ENCODE measurements around the gene FPR3.
"Not testable (repeated sequence)": the region's sequence is repeated elsewhere in the genome, so short reads cannot be mapped to it uniquely, and the experiment has no call there.

The FPR3 gene

DNA sequence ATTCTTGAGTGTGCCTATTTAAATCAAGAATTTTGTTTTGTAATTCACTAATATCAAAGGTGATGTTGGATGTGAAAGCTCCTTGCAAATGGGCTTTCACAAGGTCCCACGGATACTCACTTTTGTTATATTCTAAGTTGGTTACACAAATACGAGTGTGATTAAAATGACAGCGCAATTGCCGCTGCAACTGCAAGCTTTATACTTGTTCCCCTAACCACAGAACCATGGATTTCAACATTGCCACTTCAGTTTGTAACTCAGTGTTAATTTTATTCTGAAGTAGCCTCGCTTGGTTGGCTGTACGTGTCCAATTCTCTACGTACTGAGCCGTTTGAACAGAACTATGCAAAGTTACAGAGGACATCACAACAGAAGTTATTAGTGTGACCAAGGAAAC is 10.4 kb downstream of the FPR3 start:
- not testable (repeated sequence) for FAIRE-seq; DNase-seq (ENCODE audit: insufficient read length, low spot score)

DNA sequence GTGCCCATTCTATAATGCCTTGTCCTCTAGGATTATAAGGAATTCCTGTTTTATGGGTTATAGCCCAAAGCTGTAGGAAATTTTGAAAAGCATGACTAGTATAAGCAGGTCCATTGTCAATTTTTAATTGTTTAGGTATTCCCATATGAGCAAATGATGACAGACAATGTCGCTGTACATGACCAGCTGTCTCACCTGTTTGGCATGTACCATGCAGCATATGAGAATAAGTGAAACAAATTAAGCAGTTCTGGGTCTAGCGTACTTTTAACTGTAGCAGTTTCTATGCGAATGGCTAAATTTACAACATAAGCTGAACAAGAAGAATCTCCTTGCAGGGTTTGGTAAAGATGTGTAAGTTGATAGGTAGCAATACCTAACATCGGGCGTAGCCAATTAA is 11.6 kb downstream of the FPR3 start:
- DNase-seq (ENCODE audit: insufficient read length, low spot score); FAIRE-seq: not testable (repeated sequence)

DNA sequence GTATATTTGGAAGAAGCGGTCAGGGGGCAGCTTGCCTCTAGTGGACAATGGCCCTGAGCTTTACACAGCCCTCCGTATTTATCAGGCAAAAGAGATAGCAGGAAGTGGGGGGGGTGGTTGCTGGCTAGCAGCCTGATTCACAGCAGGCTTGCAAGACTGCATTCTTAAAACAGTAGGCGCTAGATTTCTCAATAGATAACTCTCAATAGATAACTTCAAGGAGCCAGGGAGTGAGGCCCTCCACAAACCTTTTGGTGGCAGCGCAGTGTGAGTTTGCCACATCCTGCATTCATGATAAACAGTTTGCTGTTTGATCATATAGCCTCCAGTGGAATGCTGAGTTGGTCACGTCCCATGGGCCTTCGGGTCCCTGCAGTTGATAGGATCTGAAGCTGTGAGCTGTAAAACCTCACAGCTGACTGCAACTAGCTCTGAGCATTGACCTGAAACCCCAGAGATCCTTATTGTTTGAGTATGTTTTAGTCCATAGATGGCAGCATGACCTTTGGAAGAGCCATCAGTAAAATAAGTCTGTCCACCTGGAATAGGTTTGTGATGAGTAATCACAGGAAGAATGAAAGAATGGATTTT is 12.2 kb downstream of the FPR3 start:
- DNase-seq (ENCODE audit: insufficient read length, low spot score) (no peak), FAIRE-seq (no peak)

DNA sequence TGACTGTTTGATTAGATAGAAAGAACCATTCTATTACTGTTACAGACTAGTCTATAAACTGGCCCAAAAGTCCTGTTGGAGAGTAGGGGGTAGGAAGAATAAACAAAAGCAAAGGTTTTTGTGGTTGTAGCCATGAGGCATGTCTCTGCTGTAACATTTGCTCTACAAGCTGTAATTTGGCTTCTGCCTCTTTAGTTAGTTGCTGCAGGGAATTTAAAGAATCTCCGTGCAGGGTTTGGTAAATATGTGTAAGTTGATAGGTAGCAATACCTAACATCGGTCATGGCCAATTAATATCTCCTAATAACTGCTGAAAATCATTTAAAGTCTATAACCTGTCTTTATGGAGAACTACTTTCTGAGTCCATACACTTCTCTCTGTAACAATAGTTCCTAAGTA is 13.0 kb downstream of the FPR3 start:
- FAIRE-seq (no peak), DNase-seq (ENCODE audit: insufficient read length, low spot score) (no peak)

DNA sequence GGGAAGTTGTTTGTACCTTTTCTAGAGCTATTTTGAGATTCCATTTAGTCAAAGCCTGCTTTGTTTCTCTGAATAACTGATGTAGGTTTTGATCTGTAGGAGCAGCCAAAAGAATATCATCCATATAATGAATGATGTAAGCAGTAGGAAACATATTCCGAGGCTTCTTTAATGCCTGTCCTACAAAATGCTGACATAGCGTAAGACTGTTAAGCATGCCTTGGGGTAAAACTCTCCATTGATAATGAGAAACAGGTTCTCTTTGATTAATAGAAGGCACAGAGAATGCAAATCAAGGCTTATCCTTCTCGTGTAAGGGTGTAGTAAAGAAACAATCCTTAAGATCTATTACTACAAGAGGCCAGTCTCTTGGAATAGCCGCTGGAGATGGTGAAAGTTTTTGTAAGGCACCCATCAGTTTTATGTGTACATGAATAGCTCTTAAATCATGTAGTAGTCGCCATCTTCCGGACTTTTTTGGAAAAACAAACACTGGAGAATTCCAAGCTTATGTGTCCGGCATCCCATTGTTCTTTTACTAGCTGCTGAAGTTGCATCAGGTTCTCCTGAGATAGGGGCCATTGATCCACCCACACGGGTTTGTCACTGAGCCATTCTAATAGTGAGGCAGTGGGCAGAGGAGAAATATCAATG is 13.5 kb downstream of the FPR3 start:
- DNase-seq (ENCODE audit: insufficient read length, low spot score) (no peak), FAIRE-seq (no peak)

DNA sequence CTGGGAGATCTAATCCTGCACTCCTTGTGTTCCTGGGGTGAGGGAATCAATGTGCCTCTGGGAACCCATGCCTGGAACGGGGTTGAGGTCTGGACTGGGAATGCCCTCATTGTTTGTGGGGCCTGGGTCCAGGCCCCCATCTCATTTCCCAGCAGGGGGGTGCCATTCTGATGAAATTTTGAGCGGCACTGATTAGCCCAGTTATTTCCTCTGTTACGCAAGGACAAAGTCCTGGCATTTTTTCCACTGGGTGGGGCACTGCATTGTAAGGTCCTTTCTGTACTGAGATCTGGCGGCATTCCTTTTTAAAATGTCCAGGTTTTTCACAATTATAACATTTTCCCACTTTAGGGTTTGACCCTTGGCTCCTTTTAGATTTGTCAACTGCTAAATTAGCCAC is 14.8 kb downstream of the FPR3 start:
- DNase-seq (ENCODE audit: insufficient read length, low spot score) (no peak), FAIRE-seq (no peak)

DNA sequence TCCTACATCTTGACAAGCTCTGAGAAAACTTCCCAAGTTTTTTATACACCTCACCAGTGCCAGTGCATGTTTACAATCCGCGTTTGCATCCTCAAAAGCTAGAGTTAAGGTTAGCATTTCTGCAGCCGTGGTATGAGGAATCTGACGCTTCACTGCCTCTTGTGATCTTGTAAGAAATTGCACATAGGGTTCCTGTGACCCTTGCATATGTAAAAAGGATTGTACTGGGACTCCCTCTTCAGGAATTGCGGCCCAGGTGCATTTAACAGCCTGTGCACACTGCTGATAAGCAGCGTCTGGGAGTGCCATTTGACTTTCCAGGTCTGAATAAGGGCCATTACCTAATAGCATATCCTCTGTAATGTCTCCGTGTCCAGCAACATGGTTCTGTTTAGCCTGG is 15.3 kb downstream of the FPR3 start:
- DNase-seq (ENCODE audit: insufficient read length, low spot score) (no peak), FAIRE-seq (no peak)

DNA sequence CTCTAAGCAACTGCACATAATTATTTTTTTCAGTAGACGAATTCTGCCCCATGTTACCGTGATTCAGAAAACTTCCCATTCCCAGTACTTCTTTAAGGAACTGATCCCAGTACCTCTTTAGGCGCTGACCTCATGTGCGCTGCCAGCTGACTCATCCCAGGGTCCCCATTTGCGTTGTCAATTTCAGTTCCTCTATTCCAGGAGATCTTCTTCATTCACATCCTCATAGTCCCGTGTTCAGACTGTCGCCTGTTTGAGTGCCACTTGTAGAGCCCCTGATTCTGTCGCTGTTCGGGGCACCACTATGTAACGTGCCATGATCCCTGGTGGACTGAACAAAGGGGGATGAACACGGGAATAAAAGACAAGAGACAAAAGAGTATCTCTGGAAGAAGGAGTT is 16.4 kb downstream of the FPR3 start:
- DNase-seq (ENCODE audit: insufficient read length, low spot score), result no peak
- FAIRE-seq, result no peak

DNA sequence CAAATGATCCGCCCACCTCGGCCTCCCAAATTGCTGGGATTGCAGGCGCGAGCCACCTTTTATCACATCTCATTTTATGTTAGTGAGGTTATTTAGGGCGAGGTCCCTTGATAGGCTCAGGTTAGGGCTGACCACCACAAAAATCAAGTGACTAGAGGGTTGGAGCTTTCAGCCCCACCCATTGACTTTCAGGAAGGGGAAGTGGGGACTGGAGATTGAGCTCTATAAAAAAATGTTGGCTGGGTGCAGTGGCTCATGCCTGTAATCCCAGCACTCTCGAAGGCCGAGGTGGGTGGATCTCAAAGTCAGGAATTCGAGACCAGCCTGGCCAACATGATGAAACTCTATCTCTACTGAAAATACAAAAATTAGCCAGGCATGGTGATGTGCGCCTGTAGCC is 20.1 kb downstream of the FPR3 start:
- DNase-seq (ENCODE audit: insufficient read length, low spot score) (no peak), FAIRE-seq (no peak)

DNA sequence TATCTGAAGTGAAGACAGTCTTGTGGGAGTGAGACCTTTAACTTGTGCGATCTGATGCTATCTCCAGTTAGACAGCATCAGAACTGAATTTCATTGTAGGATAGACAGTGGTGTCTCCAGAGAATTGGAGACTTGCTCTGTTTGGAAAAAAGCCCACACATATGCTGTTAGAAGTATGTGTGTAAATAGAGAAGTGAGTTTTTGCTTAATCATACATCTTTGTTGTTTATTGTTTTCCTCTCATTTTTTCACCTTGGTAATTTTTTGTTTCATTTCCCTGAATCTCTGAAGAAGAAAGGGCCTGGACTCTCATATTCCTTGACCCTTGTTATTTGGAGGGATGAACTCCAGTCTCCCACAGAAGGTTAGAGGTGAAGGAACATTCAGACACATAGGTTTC is 21.8 kb downstream of the FPR3 start:
- FAIRE-seq, result no peak
- no peak for DNase-seq (ENCODE audit: insufficient read length, low spot score)

DNA sequence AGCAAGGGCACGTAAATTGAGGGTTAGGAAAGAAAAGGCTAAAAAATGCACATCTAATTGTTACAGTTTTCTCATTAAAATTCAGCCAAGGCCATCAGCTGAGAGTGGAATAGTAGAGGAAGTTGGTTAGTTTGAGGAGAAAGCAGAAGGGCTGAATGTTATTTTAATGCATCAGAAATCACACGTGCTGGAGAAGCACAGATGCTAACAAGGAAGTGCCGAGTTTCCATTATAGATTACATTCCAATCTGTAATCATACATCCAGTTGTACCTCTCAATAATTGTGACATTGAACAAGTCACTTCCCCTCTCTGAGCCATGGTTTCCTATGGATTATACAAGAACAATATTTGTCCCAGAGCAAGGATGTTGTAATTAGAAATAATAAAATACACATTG is 25.1 kb downstream of the FPR3 start:
- FAIRE-seq, result no peak
- DNase-seq (ENCODE audit: insufficient read length, low spot score), result no peak

DNA sequence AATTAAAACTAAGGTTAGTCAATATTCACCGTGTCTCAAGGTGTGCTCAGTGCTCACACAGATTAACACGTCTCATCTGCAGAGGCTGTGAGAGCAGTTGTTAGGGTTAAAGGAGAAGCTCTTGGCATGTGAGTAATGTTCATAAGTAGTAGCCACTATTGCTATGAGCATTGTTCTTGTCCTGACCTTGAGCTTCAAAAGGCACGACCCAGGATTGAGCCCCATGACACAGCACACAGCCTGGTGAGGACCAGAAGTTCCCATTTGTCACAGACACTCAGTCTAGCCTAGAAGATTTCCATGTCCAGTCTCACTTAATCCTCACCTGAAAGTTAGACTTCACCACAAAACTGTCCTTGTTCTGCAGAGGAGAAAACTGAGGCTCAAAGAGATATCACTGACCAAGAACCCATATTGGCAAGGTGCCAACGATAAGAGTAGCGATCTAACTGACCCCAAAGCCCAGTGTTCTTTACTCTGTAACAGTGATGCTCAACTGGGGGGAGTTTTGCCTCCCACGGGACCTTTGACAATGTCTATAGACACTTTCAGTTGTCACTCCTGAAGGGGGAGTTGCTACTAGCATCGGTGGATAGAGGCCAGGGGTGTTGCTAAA is 26.0 kb downstream of the FPR3 start:
- DNase-seq (ENCODE audit: insufficient read length, low spot score) (no peak), FAIRE-seq (no peak)

DNA sequence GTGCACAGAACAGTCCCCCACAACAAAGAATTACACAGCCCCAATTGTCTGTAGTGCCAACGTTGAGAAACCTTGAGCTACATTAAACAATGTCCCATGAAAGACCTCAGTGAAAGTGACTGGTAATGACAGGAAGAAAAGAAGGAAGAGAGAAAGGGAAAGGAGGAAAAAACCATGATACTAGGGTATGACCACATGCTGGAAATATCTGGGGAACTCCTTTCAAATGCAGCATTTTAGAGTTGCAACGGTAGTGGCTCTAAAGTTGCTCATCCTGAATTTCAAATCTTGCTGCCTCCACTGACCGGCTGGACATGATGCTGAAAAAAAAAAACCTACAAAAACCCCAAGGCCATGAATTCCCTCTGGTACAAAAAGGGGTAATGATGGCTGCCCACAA is 26.5 kb downstream of the FPR3 start:
- FAIRE-seq (no peak), DNase-seq (ENCODE audit: insufficient read length, low spot score) (no peak)

DNA sequence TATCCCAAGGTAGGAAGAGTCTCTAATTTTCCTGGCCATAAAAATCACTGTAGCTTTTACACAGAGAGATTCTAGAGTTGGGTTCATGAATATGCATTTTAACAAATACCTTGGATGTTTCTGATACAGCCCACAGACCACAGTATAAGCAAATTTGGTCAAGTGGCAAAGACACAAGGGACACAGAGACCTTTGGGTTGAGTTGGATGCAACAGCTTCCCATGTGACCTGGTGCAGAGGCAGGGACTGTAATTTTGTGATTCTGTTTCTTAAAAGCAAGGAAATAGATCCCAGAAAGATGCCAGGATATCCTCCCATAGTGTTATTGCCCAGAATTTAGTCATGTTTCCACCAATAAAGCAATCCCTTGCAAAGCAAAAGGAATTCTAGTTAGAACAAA is 27.0 kb downstream of the FPR3 start:
- FAIRE-seq (no peak), DNase-seq (ENCODE audit: insufficient read length, low spot score) (no peak)

DNA sequence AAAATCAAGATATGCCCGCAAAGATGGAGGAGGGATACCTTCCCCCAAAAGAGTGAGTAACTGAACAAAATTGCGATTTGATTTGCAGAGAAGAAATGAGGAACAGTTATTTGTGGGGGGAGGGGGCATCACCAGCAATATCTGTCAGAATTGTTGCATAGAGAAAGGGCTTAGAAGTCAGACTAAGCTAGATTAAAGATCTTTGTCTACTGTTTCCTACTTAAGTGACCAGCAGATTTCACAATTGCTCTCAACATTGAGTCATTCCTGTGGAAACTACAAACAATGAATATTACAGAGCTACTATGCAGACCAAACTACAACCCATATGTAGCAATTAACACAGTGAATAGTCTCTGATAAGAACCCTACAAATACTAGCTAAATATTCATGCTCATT is 27.4 kb downstream of the FPR3 start:
- no peak for DNase-seq (ENCODE audit: insufficient read length, low spot score)
- no peak for FAIRE-seq

DNA sequence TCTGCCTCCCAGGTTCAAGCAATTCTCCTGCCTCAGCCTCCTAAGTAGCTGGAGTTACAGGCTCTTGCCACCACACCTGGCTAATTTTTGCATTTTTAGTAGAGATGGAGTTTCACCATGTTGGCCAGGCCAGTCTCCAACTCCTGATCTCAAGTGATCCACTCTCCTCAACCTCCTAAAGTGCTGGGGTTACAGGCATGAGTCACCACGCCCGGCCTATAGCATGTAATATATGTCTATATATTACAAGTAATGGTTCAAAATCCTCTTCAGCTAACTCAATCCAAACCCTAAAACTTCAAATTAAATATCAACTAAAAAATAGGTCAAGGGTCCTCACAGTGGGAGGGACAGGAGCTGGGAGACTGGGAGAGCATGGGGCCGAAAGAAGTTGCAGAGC is 28.0 kb downstream of the FPR3 start:
- FAIRE-seq (no peak), DNase-seq (ENCODE audit: insufficient read length, low spot score) (no peak)

DNA sequence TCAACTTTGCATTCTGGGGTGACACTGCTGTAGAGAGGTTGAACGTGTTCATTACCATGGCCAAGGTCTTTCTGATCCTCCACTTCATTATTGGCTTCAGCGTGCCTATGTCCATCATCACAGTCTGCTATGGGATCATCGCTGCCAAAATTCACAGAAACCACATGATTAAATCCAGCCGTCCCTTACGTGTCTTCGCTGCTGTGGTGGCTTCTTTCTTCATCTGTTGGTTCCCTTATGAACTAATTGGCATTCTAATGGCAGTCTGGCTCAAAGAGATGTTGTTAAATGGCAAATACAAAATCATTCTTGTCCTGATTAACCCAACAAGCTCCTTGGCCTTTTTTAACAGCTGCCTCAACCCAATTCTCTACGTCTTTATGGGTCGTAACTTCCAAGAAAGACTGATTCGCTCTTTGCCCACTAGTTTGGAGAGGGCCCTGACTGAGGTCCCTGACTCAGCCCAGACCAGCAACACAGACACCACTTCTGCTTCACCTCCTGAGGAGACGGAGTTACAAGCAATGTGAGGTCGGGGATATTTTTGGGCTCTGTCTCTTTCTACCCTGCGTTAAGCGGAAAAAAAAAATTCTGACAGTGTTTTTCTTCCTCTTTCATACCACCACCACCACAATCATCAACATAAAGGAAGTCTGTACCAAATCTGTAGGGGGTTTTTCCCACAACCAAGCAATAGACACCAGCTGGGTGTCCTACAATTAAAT is 29.5 kb downstream of the FPR3 start:
- FAIRE-seq, result no peak
- DNase-seq (ENCODE audit: insufficient read length, low spot score), result no peak

DNA sequence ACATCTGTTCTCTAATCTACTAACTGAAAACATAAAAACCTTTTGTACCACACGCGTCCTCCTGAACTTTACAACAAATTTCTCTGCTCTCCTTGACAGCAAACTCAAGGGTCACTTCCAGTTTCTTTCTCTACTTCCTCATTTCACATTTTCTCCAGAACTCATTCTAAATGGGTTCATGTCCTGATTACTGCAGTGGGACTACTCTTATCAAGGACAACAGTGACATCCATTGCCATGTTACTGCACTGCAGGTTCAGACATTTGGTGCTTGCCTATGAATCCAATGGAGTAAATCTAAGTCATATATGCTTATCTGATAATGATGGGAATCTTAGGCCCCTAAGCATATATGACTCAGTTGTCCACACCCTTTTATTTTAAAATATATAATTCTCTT is 35.3 kb downstream of the FPR3 start:
- no peak for DNase-seq (ENCODE audit: insufficient read length, low spot score)
- no peak for FAIRE-seq

DNA sequence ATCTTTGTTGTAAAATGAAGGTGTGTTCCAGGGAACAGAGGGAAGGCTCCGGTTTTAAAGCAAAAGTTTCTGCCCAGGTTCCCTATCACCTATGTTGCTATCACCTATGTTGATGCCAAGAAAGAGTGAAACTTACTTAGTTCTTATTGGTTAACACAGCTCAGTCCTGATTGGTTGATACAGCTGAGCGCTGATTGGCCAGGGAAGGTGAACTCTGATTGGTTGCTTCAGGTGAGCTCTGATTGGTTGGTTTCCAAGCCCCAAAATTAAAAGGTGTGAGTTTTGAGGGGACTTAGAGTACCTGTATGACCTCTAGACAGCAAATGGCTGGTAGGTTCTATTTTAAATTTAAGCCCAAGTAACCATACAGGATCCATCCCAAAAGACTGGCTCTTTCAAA is 42.2 kb downstream of the FPR3 start:
- DNase-seq (ENCODE audit: insufficient read length, low spot score) (no peak), FAIRE-seq (no peak)

DNA sequence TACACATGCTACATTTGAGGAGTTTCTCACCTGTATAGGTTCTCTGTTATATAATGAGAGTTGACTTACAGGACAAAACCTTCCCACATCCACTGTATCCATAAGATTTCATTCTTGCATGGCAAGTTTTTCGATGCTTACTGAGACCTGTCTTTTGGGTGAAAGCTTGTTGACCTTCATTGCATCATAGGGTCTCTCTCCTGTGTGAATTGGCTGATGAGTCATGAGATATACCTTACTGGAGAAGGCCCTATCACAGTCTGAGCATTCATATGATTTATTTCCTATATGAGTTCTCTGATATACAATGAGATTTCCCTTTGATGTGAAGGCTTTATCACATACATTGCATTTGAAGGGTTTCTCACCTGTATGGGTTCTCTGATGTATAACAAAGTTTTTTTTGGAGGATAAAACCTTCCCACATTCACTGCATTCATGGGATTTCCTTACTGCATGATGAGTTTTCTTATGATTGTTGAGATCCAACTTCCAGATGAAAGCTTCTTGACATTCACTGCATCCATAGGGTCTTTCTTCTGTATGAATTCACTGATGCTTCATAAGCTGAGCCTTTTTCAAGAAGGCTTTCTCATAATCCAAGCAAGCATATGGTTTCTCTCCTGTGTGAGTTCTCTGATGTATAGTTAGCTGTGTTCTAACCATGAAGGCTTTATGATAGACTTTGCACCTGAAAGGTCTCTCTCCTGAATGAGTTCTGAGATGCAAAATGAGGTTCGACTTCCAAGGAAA is 67.1 kb downstream of the FPR3 start:
- FAIRE-seq (no peak), DNase-seq (ENCODE audit: insufficient read length, low spot score) (no peak)

DNA sequence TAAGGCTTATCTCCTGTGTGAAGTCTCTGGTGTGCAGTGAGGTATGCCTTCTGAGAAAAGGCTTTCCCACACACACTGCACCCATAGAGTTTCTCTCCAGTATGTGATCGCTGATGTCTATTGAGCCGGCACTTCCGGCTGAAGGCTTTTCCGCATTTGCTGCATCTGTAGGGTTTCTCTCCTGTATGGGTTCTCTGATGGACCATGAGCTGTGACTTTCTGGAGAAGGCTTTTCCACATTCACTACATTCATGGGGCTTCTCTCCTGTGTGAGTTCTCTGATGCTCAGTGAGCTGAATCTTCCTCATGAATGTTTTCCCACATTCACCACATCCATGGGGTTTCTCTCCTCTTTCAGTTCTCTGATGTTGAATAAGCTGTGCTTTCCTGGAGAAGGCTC is 78.1 kb downstream of the FPR3 start:
- DNase-seq (ENCODE audit: insufficient read length, low spot score), result no peak
- FAIRE-seq, result no peak
